Spleen (tissue), 11 donors: Measurements from ENCODE around the gene ATP1A1. TPM values are rescaled to one million over a fixed set of nuclear protein-coding genes. Genes with fewer than 3 reads are reported as not detected.
A peak's percentile ranks its signal among the peaks of the same experiment; 100 is the strongest.

Experiments used
- DNase-seq: peaks from one replicate; pipeline ENCODE4 v3.0.0-alpha.2; 2020
- H3K27ac ChIP-seq, 8 donors: fragments of 200-600 bp; sonication (generic) in 7 of 8; 1 replicate in 4 of 8; 2 replicates in 4 of 8; pipeline versions ENCODE4 v1.5.0 to v1.8.0; 2016 to 2021; ENCODE audit warnings: inconsistent platforms in 4 of 8, mild to moderate bottlenecking in 4 of 8, moderate library complexity in 1 of 8
- H3K27me3 ChIP-seq, 7 donors: fragments of 200-600 bp; sonication (generic) in 6 of 7; replicated peaks in 1 of 7; 1 replicate in 4 of 7; 2 replicates in 3 of 7; pipeline versions ENCODE4 v1.5.0 to v1.8.0; 2016 to 2021; ENCODE audit warnings: inconsistent platforms in 3 of 7, mild to moderate bottlenecking in 1 of 7
- H3K36me3 ChIP-seq, 6 donors: fragments of 200-600 bp; sonication (generic) in 5 of 6; 1 replicate in 4 of 6; 2 replicates in 2 of 6; pipeline versions ENCODE4 v1.5.0 to v1.8.0; 2016 to 2021; ENCODE audit warnings: inconsistent platforms in 2 of 6
- H3K4me1 ChIP-seq, 6 donors: fragments of 200-600 bp; sonication (generic) in 5 of 6; 1 replicate in 3 of 6; 2 replicates in 3 of 6; pipeline versions ENCODE4 v1.5.0 to v1.8.0; 2016 to 2021; ENCODE audit warnings: inconsistent platforms in 3 of 6
- H3K4me3 ChIP-seq, 8 donors: fragments of 200-600 bp; sonication (generic) in 7 of 8; 1 replicate in 4 of 8; 2 replicates in 4 of 8; pipeline versions ENCODE4 v1.5.0 to v1.8.0; 2016 to 2021; ENCODE audit warnings: inconsistent platforms in 4 of 8, mild to moderate bottlenecking in 4 of 8, moderate library complexity in 2 of 8
- H3K9me3 ChIP-seq, 8 donors: fragments of 200-600 bp; sonication (generic) in 7 of 8; 1 replicate in 4 of 8; 2 replicates in 4 of 8; pipeline versions ENCODE4 v1.5.0 to v1.8.0; 2016 to 2021; ENCODE audit warnings: inconsistent platforms in 4 of 8
- POLR2A ChIP-seq, 3 donors: fragments of 450-650 bp; IDR thresholded peaks; one replicate each; pipeline ENCODE4 v1.5.1; 2017; ENCODE audit warnings: antibody characterized with exemption in 3 of 3, mild to moderate bottlenecking in 1 of 3
- POLR2AphosphoS5 ChIP-seq, 3 donors: sonication (generic); formaldehyde crosslinking; IDR thresholded peaks; one replicate each; pipeline ENCODE4 v1.5.1; 2017; ENCODE audit warnings: antibody characterized with exemption in 3 of 3
- WGBS, 5 donors: extraction: QIAGEN DNeasy Blood & Tissue Kit in 3 of 5; methylation state at CpG; one replicate each; pipeline versions ENCODE4 v1.1.5 to v1.1.7; 2013 to 2018; 5-methylcytosine and 5-hydroxymethylcytosine counted together
- intact Hi-C: fragments of 100-400 bp; cut with DNase I; formaldehyde crosslinking; loops from one replicate; pipeline ENCODE4 v1.15.0; 2023; ENCODE audit warnings: low total_unique reads
- polyA plus RNA-seq, 3 donors: library from polyadenylated mRNA; stranded (reverse); fragments of 200-250 nt; gene quantifications; one replicate each; pipeline ENCODE4 v1.2.1, GENCODE V29; 2013
- total RNA-seq, 7 donors: library from RNA; depleted of rRNA in 3 of 7; stranded (reverse); fragments of >200 nt in 3 of 7; fragmentation: NEBNext Ultra II Directional in 4 of 7; extraction: Animal tissue kit (Norgen Biotek cat#: 25700) in 4 of 7; gene quantifications; one replicate each; pipeline versions ENCODE4 v1.1.0 to v1.2.1, GENCODE V29; 2016 to 2021
- TF ChIP-seq, protein P1 (sequence below), 11 experiments: fragments of 200-600 bp in 7 of 11; fragments of 450-650 bp in 4 of 11; sonication (generic) in 4 of 11; IDR thresholded peaks in 8 of 11; conservative IDR thresholded peaks in 3 of 11; 1 replicate in 7 of 11; 2 replicates in 4 of 11; pipeline versions ENCODE4 v1.4.0 to v1.8.0; 2016 to 2021; ENCODE audit warnings: antibody characterized with exemption in 11 of 11, inconsistent platforms in 4 of 11, mild to moderate bottlenecking in 1 of 11
- donor health status: healthy with polysubstance abuse.
- donor health status: DM: no; HTN: no; CAD: no; lungs with moderate emphysema.
- donor health status: DM: no; HTN: no; CAD: no.
- donor health status: Bipolar disorder and iron deficiency.
- donor health status: healthy.
- donor health status: DM: no; HTN: no; CAD: no.
- donor health status: DM: yes; HTN: yes; CAD: no.

ATP1A1 gene
- total and polyA plus RNA-seq, 10 donors, result 34.5 to 209 (median 130) TPM

DNA sequence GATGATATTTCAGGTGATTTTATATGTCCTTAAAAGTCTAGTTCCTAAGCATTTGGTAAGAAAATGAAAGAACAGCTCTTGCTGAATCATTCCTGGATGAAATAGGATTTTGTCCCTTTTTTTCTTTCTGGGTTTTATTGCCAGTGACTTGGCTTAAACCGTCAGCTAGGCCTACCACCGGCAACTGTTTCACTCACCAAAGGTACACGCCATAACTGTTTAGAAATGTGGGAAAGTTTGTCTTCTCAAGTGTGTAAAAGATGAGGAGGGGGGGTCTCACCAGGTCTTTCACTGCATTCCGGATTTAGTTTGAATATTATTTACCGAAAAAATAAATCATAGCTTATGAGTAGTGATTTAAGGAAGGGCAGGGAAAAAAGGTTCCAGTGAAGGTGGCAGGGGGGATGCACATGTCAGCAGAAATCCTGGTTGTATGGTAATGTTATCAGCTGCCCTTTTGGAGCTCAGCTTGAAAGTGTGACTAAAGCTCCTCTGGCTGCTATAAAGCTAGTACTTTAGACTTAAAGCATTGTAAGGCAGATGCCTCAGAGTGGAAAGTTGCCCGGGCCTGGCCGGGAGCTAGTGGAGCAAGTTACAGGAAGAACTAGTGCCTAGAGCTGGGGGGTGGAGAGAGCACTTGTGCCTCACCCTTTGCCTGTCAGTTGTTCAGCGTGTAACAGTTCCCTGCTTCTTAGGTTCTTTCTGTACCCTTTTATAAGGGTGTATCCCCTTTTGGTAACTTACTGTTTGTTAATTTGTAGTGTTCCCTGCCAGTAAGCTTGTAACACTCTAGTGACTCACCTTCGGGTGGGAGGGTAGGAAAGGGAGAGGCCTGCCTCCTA lies 3.1 kb downstream of the ATP1A1 start:
- TF ChIP-seq POLR2AphosphoS5 (IDR thresholded peaks at IDR 0.05) (peak in 1 of 3 donors; percentile 52), POLR2A (IDR thresholded peaks at IDR 0.05) (no peak)
- TF ChIP-seq, protein P1, sequence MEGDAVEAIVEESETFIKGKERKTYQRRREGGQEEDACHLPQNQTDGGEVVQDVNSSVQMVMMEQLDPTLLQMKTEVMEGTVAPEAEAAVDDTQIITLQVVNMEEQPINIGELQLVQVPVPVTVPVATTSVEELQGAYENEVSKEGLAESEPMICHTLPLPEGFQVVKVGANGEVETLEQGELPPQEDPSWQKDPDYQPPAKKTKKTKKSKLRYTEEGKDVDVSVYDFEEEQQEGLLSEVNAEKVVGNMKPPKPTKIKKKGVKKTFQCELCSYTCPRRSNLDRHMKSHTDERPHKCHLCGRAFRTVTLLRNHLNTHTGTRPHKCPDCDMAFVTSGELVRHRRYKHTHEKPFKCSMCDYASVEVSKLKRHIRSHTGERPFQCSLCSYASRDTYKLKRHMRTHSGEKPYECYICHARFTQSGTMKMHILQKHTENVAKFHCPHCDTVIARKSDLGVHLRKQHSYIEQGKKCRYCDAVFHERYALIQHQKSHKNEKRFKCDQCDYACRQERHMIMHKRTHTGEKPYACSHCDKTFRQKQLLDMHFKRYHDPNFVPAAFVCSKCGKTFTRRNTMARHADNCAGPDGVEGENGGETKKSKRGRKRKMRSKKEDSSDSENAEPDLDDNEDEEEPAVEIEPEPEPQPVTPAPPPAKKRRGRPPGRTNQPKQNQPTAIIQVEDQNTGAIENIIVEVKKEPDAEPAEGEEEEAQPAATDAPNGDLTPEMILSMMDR (IDR thresholded peaks at IDR 0.05 in 8 of 11, conservative IDR thresholded peaks at IDR 0.05 in 3 of 11), result no peak
- H3K4me1 ChIP-seq, result peaks cover 49 to 86% (median 78%) of the 10 kb centered on the region in 6 donors
- DNase-seq, result peak; percentile 81
- peak overlapping the region; percentile 68 to 98 (median 94) for H3K27ac ChIP-seq
- H3K27me3 ChIP-seq, result peaks cover 0 to 6% (median 0%) of the 10 kb centered on the region in 7 donors
- 36 to 57% (median 53%) methylated on average over 9 of the region's 9 CpGs for WGBS, 5 donors
- H3K4me3 ChIP-seq, result peak overlapping the region in 3 of 8 donors; percentile 4 to 93 (median 76)
- intact Hi-C loops, result no loop called here
- no peaks in the 10 kb centered on the region for H3K36me3 ChIP-seq
- H3K9me3 ChIP-seq, result no peaks in the 10 kb centered on the region

DNA sequence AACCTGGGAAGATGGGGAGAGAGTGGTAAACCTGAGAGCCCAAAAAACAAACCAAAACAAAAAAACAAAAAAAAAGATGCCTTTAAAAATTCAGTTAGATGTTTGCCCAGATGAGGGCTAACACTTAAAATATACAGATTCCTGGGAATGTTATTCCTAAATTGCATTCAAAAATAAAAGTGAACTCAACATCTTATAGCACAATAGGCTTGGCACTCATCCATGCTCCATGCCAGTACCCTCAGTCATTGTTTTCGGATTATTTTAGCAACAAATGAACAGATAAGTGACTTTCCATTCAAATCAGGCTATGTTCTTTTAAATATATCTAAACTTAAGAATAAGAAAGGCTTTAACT lies 3.7 kb downstream of the ATP1A1 start:
- Histone ChIP-seq H3K4me3 (peak overlapping the region in 1 of 8 donors; percentile 93), H3K27me3 (peaks cover 0 to 6% (median 0%) of the 10 kb centered on the region in 7 donors), H3K4me1 (peaks cover 55 to 90% (median 84%) of the 10 kb centered on the region in 6 donors), H3K27ac (peak overlapping the region; percentile 68 to 98 (median 94)), H3K9me3 (no peaks in the 10 kb centered on the region), H3K36me3 (no peaks in the 10 kb centered on the region)
- TF ChIP-seq, protein P1 (IDR thresholded peaks at IDR 0.05 in 8 of 11, conservative IDR thresholded peaks at IDR 0.05 in 3 of 11), result no peak
- no peak for TF ChIP-seq POLR2AphosphoS5 (IDR thresholded peaks at IDR 0.05)
- no peak for TF ChIP-seq POLR2A (IDR thresholded peaks at IDR 0.05)
- no peak for DNase-seq
- intact Hi-C loops, result no loop called here
- WGBS, 5 donors, result 48 to 76% (median 73%) methylated on average over 1 of the region's 1 CpG

DNA sequence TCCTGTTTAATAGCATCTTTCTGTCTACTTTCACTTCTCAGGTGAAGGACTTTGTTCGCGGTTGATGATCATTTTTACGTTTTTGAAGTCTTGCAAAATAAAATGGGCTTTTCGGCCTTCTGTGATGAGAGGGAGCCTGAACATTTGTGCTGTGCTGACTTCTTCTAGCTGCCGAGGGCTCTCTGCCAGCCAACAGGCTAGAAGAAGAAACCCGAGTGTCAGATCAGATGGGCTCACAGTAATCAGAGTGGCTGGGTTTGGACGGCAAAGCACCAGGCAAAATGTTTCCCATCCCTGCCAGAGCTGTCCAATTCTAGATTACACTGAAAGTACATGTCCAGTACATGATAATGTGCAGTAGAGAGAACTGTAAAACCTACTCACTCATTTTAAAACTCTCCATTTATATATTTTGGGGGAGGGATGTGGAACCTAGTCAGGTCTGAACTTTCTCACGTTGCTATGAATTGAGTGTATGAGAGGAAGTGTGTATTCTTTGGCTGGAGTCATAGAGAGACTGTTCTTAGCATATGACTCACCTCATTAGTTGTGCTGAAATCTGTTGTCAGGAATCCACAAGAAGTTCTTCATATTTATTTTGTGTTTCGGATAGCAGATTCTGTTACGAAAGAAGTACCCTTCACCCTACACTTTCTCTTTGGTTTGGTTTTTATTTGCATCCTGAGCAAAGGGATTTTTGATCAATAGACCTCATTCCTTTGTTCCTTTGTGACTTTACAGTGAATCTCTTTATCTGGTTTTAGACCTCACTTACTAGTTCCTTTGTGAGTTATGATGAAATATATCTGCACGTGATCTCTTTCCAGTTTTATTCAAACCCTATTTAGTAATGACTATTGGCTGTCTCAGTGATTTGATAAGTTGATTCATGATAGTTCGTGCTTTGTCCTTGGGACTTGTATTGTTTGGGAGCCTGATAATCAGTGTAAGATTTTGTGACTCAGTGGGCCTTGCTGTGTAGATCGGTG lies 4.8 kb downstream of the ATP1A1 start:
- Histone ChIP-seq H3K9me3 (no peaks in the 10 kb centered on the region), H3K4me1 (peaks cover 65 to 91% (median 86%) of the 10 kb centered on the region in 6 donors), H3K27ac (peak overlapping the region; percentile 68 to 98 (median 94)), H3K4me3 (peak overlapping the region in 5 of 8 donors; percentile 7 to 52 (median 11)), H3K27me3 (no peaks in the 10 kb centered on the region), H3K36me3 (no peaks in the 10 kb centered on the region)
- TF ChIP-seq, protein P1 (IDR thresholded peaks at IDR 0.05 in 8 of 11, conservative IDR thresholded peaks at IDR 0.05 in 3 of 11), result no peak
- TF ChIP-seq POLR2AphosphoS5 (IDR thresholded peaks at IDR 0.05) (no peak), POLR2A (IDR thresholded peaks at IDR 0.05) (no peak)
- DNase-seq, result no peak
- WGBS, 5 donors, result 45 to 57% (median 50%) methylated on average over 13 of the region's 13 CpGs
- intact Hi-C loops, result no loop called here
